Cardiac muscle cell (in vitro differentiated cells and primary cell): ENCODE data around the gene MAP7D3. TPM values are rescaled to one million over a fixed set of nuclear protein-coding genes. Genes with fewer than 3 reads are reported as not detected.

Experiments
- DNase-seq, 2 donors: peaks; one replicate each; pipeline versions ENCODE4 v3.0.0 to v3.0.0-alpha.2; 2010 to 2017; ENCODE audit warnings: low read depth in 1 of 2, low spot score in 1 of 2
- H3K27ac ChIP-seq: fragments of 200-600 bp; sonication (generic); 2 replicates; pipeline ENCODE4 v1.5.1; 2016
- H3K27me3 ChIP-seq: fragments of 200-600 bp; sonication (generic); 2 replicates; pipeline ENCODE4 v1.6.0; 2016; ENCODE audit warnings: control low read depth
- H3K36me3 ChIP-seq: fragments of 200-600 bp; sonication (generic); 2 replicates; pipeline ENCODE4 v1.5.1; 2016; ENCODE audit warnings: control low read depth
- H3K4me1 ChIP-seq: fragments of 200-600 bp; sonication (generic); 2 replicates; pipeline ENCODE4 v1.8.1; 2017; ENCODE audit warnings: low read depth, mild to moderate bottlenecking, mixed run types
- H3K4me3 ChIP-seq: fragments of 200-600 bp; sonication (generic); 2 replicates; pipeline ENCODE4 v1.5.1; 2016; ENCODE audit warnings: mild to moderate bottlenecking
- H3K9me3 ChIP-seq: fragments of 200-600 bp; sonication (generic); 2 replicates; pipeline ENCODE4 v1.5.1; 2017; ENCODE audit warnings: low read depth, mild to moderate bottlenecking, control low read depth
- polyA plus RNA-seq: library from polyadenylated mRNA; unstranded; fragments of >200 nt; fragmentation: Nextera tagmentation; extraction: Ambion mirVana; gene quantifications from 2 replicates; pipeline ENCODE4 v1.2.1, GENCODE V29; 2016
- total RNA-seq: library from RNA; depleted of rRNA; stranded (reverse); fragments of >200 nt; gene quantifications from 2 replicates; pipeline ENCODE4 v1.2.3, GENCODE V29; 2016
- TF ChIP-seq, protein P1 (sequence below): IDR thresholded peaks from 2 replicates; pipeline ENCODE4 v1.5.1; 2012; ENCODE audit warnings: low read depth, mild to moderate bottlenecking, low read length

Gene MAP7D3
- total and polyA plus RNA-seq, 2 experiments from 2014 or later: 5.7 to 10.4 TPM

DNA sequence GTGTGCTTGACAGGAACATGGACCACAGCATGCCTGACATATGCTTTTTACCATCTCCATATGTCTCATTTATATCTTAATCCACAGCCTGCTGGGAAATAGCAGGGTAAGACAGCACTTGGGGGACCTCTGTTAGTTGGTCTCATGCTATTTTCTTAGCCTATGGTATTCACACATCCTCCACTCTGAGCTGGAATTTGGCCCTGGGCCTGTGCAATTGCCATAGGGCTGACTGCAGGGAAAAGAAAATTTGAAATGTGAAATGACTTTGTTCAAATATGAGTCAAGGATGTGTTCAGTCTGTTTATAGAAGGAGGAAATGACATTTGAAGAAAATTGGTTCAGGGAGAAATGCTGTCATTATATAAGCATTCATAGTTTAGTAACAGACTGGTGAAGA is 9.6 kb upstream of the MAP7D3 start:
- Histone ChIP-seq H3K4me3 (no peak overlapping the region), H3K27ac (no peak overlapping the region), H3K36me3 (no peaks in the 10 kb centered on the region), H3K4me1 (no peaks in the 10 kb centered on the region), H3K9me3 (no peaks in the 10 kb centered on the region), H3K27me3 (no peaks in the 10 kb centered on the region)
- TF ChIP-seq, protein P1, sequence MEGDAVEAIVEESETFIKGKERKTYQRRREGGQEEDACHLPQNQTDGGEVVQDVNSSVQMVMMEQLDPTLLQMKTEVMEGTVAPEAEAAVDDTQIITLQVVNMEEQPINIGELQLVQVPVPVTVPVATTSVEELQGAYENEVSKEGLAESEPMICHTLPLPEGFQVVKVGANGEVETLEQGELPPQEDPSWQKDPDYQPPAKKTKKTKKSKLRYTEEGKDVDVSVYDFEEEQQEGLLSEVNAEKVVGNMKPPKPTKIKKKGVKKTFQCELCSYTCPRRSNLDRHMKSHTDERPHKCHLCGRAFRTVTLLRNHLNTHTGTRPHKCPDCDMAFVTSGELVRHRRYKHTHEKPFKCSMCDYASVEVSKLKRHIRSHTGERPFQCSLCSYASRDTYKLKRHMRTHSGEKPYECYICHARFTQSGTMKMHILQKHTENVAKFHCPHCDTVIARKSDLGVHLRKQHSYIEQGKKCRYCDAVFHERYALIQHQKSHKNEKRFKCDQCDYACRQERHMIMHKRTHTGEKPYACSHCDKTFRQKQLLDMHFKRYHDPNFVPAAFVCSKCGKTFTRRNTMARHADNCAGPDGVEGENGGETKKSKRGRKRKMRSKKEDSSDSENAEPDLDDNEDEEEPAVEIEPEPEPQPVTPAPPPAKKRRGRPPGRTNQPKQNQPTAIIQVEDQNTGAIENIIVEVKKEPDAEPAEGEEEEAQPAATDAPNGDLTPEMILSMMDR: no peak
- peak in 1 of 2 donors; percentile 54 for DNase-seq

DNA sequence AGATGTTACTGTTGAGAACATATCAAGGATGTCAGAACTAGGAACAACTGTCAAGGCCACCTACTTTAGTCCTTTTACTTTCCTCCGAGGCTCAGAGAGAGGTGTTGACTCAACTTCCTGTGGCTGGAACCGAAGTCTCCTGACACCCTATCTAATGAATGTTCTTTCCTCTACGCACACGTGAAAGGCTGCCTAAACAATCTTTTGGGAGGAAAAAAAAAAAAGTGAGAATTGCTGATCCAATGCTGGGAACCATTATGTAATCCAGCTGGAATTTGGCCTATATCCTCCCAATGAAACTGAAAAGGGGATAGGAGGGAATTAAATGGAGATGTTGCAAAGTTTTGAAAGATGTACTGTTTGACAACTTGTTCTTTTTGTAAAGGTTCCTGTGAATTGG is 8.3 kb upstream of the MAP7D3 start:
- H3K9me3 ChIP-seq: no peaks in the 10 kb centered on the region
- TF ChIP-seq, protein P1: no peak

DNA sequence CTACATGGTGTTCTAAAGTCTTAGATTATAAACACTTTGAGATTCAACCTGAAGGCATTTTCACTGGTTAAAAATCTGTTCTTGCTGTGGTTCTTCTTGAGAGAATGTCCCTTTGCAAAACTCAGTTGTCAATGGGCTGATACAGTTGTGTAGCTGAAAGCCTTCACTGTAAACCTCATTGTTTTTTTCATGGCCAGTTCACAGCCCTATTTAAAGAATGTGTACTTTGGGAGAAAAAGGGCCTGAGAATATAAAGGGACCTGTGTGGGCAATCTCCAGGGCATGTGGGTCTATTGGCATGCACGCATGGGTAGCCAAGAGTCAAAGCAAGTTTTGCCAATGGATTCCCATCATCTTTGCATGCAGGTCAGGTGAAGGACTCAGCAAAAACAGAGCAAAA is 7.8 kb upstream of the MAP7D3 start:
- TF ChIP-seq, protein P1: no peak
- no peaks in the 10 kb centered on the region for H3K27me3 ChIP-seq
- no peaks in the 10 kb centered on the region for H3K4me1 ChIP-seq
- DNase-seq: no peak
- no peak overlapping the region for H3K27ac ChIP-seq
- no peaks in the 10 kb centered on the region for H3K9me3 ChIP-seq
- no peak overlapping the region for H3K4me3 ChIP-seq
- no peaks in the 10 kb centered on the region for H3K36me3 ChIP-seq

More for the DNA sequence above, 8.3 kb upstream of the MAP7D3 start:
- H3K27me3 ChIP-seq: no peaks in the 10 kb centered on the region
- no peak overlapping the region for H3K27ac ChIP-seq
- no peak overlapping the region for H3K4me3 ChIP-seq
- peak in 1 of 2 donors; percentile 79 for DNase-seq
- no peaks in the 10 kb centered on the region for H3K36me3 ChIP-seq
- no peaks in the 10 kb centered on the region for H3K4me1 ChIP-seq

DNA sequence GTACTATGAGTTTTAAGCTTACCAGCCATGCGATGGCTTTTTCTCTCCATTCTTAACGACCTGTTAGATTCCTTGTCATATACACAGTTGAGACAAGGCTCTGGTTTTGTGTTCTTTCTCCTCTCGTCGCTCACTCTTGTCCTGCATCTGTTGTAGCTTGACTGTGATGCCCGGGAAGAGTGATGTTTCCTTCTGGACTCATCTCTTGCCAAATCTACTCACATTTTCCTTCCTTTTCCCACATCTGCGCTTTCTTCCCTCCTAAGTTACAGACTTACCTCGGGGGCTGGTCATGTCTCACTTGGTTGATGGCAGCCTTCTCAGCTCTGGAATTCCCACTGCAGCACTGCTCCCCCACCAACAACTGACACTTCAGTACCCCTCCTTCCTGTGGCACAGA is 4.8 kb upstream of the MAP7D3 start:
- H3K36me3 ChIP-seq: no peaks in the 10 kb centered on the region
- no peaks in the 10 kb centered on the region for H3K9me3 ChIP-seq
- DNase-seq: no peak
- no peaks in the 10 kb centered on the region for H3K27me3 ChIP-seq
- H3K4me1 ChIP-seq: no peaks in the 10 kb centered on the region
- H3K27ac ChIP-seq: no peak overlapping the region
- TF ChIP-seq, protein P1: no peak
- no peak overlapping the region for H3K4me3 ChIP-seq

DNA sequence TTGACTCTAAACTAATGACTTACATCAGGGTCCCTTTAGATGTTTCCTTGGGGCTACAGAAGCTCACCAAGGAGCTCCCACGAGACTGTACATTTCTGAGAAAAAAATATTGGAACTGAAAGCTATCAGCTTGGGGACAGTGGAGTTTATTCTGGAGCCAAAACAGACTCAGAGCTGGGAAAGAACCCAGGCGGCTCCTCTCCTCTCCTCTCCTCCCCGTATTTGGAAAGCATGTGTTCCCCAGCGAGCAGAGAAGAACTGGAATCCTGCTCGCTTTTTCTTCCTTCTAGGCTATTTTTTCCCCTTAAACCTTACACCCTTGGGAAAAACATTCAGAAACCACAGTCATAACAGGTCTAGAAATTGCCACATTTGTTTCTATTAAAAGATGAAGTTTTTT is 4.3 kb upstream of the MAP7D3 start:
- no peaks in the 10 kb centered on the region for H3K9me3 ChIP-seq
- no peak overlapping the region for H3K4me3 ChIP-seq
- TF ChIP-seq, protein P1: no peak
- no peak for DNase-seq
- H3K27ac ChIP-seq: no peak overlapping the region
- no peaks in the 10 kb centered on the region for H3K4me1 ChIP-seq
- H3K36me3 ChIP-seq: no peaks in the 10 kb centered on the region
- H3K27me3 ChIP-seq: no peaks in the 10 kb centered on the region
